ENCODE results near the gene DIAPH2.

GRCh38 chrX:97372001-97372766 is 687.5 kb downstream of the DIAPH2 start:
- TF ChIP-seq POLR2A (IDR thresholded peaks at IDR 0.05) (no peak), CTCF (IDR thresholded peaks at IDR 0.05 in 8 of 11, conservative IDR thresholded peaks at IDR 0.05 in 3 of 11) (no peak)

Data from spleen (tissue), 7 donors.